Measurements from ENCODE around the gene RMDN2. TPM values are rescaled to one million over a fixed set of nuclear protein-coding genes. Genes with fewer than 3 reads are reported as not detected.
A peak's percentile ranks its signal among the peaks of the same experiment; 100 is the strongest.

The RMDN2 gene
- total RNA-seq, 2 donors from 2014 or later: 3.9 to 4.9 TPM

GRCh38 chr2:38028829-38029228, 103.7 kb downstream of the RMDN2 start:
- Histone ChIP-seq H3K9me3 (ENCODE audit: control insufficient read depth, low read length) (no peaks in the 10 kb centered on the region), H3K9ac (ENCODE audit: extremely low read depth, low read length, poor library complexity, severe bottlenecking) (no peak overlapping the region), H3K36me3 (ENCODE audit: control insufficient read depth, insufficient read depth, low read length) (no peaks in the 10 kb centered on the region), H3K4me3 (ENCODE audit: low read length) (no peak overlapping the region), H3K27ac (ENCODE audit: low read depth, low read length) (no peak overlapping the region), H3K4me1 (ENCODE audit: control insufficient read depth, insufficient read depth, low read length) (no peaks in the 10 kb centered on the region), H3K27me3 (ENCODE audit: control insufficient read depth, insufficient read depth, low read length, poor library complexity, severe bottlenecking) (no peaks in the 10 kb centered on the region)
- TF ChIP-seq CTCF (conservative IDR thresholded peaks at IDR 0.05): no peak
- peak overlapping the region; percentile 35 for H3K27ac Mint-ChIP-seq
- no peaks in the 10 kb centered on the region for H3K36me3 Mint-ChIP-seq (ENCODE audit: low read depth)
- H3K9me3 Mint-ChIP-seq: no peaks in the 10 kb centered on the region
- no peak for DNase-seq
- H3K4me3 Mint-ChIP-seq: no peak overlapping the region
- H3K4me1 Mint-ChIP-seq: no peaks in the 10 kb centered on the region
- 83 to 93% methylated on average over 3 to 4 of the region's 4 CpGs for WGBS, 2 experiments (ENCODE audit: insufficient coverage in 1 of 2, insufficient read length in 1 of 2)
- H3K27me3 Mint-ChIP-seq (ENCODE audit: insufficient read depth): no peaks in the 10 kb centered on the region

GRCh38 chr2:38029512-38029911, 104.4 kb downstream of the RMDN2 start:
- Histone ChIP-seq H3K9ac (ENCODE audit: extremely low read depth, low read length, poor library complexity, severe bottlenecking) (no peak overlapping the region), H3K9me3 (ENCODE audit: control insufficient read depth, low read length) (no peaks in the 10 kb centered on the region), H3K4me3 (ENCODE audit: low read length) (no peak overlapping the region), H3K4me1 (ENCODE audit: control insufficient read depth, insufficient read depth, low read length) (no peaks in the 10 kb centered on the region), H3K27me3 (ENCODE audit: control insufficient read depth, insufficient read depth, low read length, poor library complexity, severe bottlenecking) (no peaks in the 10 kb centered on the region), H3K36me3 (ENCODE audit: control insufficient read depth, insufficient read depth, low read length) (no peaks in the 10 kb centered on the region), H3K27ac (ENCODE audit: low read depth, low read length) (no peak overlapping the region)
- Mint-ChIP-seq H3K36me3 (ENCODE audit: low read depth) (no peaks in the 10 kb centered on the region), H3K4me3 (no peak overlapping the region), H3K27me3 (ENCODE audit: insufficient read depth) (no peaks in the 10 kb centered on the region), H3K9me3 (no peaks in the 10 kb centered on the region), H3K4me1 (no peaks in the 10 kb centered on the region), H3K27ac (no peak overlapping the region)
- no peak for DNase-seq
- TF ChIP-seq CTCF (conservative IDR thresholded peaks at IDR 0.05): no peak
- 80 to 87% methylated on average over 3 to 5 of the region's 5 CpGs for WGBS, 2 experiments (ENCODE audit: insufficient coverage in 1 of 2, insufficient read length in 1 of 2)

GRCh38 chr2:38030635-38031355, 105.7 kb downstream of the RMDN2 start:
- Mint-ChIP-seq H3K36me3 (ENCODE audit: low read depth) (no peaks in the 10 kb centered on the region), H3K27me3 (ENCODE audit: insufficient read depth) (peaks cover 2% of the 10 kb centered on the region), H3K27ac (no peak overlapping the region), H3K9me3 (no peaks in the 10 kb centered on the region), H3K4me3 (no peak overlapping the region), H3K4me1 (no peaks in the 10 kb centered on the region)
- H3K4me1 ChIP-seq (ENCODE audit: control insufficient read depth, insufficient read depth, low read length): no peaks in the 10 kb centered on the region
- no peaks in the 10 kb centered on the region for H3K9me3 ChIP-seq (ENCODE audit: control insufficient read depth, low read length)
- H3K36me3 ChIP-seq (ENCODE audit: control insufficient read depth, insufficient read depth, low read length): no peaks in the 10 kb centered on the region
- no peak overlapping the region for H3K9ac ChIP-seq (ENCODE audit: extremely low read depth, low read length, poor library complexity, severe bottlenecking)
- no peak for DNase-seq
- H3K4me3 ChIP-seq (ENCODE audit: low read length): no peak overlapping the region
- no peak overlapping the region for H3K27ac ChIP-seq (ENCODE audit: low read depth, low read length)
- H3K27me3 ChIP-seq (ENCODE audit: control insufficient read depth, insufficient read depth, low read length, poor library complexity, severe bottlenecking): no peaks in the 10 kb centered on the region
- no peak for TF ChIP-seq CTCF (conservative IDR thresholded peaks at IDR 0.05)
- WGBS, 2 experiments (ENCODE audit: insufficient coverage in 1 of 2, insufficient read length in 1 of 2): 100% methylated on average over 1 of the region's 1 CpG; no CpG with 5 or more reads in 1 of the 2 experiments
